GM12891 (cell line): ENCODE measurements around the gene FARSB.

Source experiments
- POLR2A ChIP-seq: IDR thresholded peaks from 2 replicates; pipeline ENCODE4 v1.6.1; 2011; ENCODE audit warnings: low read depth, low read length, control low read depth
- POLR2AphosphoS5 ChIP-seq: IDR thresholded peaks from 2 replicates; pipeline ENCODE4 v1.6.1; 2011; ENCODE audit warnings: low read depth, low read length, control low read depth
- POU2F2 ChIP-seq: IDR thresholded peaks from 2 replicates; pipeline ENCODE4 v1.6.1; 2011; ENCODE audit warnings: low read depth, mild to moderate bottlenecking, control low read depth, low read length, moderate library complexity
- SPI1 ChIP-seq: IDR thresholded peaks from 2 replicates; pipeline ENCODE4 v1.6.1; 2011; ENCODE audit warnings: low read depth, low read length, control low read depth
- TAF1 ChIP-seq: IDR thresholded peaks from 2 replicates; pipeline ENCODE4 v1.6.1; 2011; ENCODE audit warnings: low read depth, low read length, control low read depth

- TF ChIP-seq POLR2A (no peak), POLR2AphosphoS5 (no peak), POU2F2 (no peak), SPI1 (no peak), TAF1 (no peak)
Observed at GRCh38 chr2:222522082-222522481, 133.8 kb downstream of the FARSB start.
